ENCODE results near the gene ADGRF4. TPM values are rescaled to one million over a fixed set of nuclear protein-coding genes. Genes with fewer than 3 reads are reported as not detected.
A peak's percentile ranks its signal among the peaks of the same experiment; 100 is the strongest.
"Not testable (repeated sequence)": the region's sequence is repeated elsewhere in the genome, so short reads cannot be mapped to it uniquely, and the experiment has no call there.

Gene ADGRF4
- total and polyA plus RNA-seq, 8 donors, result 0.02 TPM; not detected in 7

DNA sequence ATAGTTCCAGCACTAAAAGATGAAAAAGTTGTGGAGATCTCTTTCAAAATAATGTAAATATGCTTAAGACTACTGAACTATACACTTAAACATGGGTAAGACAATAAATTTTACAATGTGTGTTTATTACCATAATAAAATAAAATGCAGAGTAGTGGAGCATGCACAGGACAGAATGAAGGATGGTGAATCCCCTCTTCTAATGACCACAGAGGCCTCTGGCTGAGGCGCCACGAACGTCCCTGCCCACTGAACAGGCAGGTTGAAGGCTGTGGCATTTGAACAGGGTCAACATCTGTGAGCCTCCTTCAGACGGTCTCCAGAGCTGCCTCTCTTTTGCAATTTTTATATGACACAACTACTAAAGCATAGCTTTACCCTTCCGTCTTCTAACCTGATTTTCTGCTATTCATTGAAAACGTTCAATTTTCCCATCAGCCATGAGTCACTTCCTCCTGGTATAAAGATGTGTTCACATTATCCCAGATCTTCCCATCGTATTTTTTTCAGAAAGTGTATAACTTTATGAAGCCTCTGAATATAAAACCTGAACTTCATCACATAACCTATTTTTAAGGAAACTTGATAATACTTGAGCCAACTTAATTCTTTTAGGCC lies 37.8 kb downstream of the ADGRF4 start:
- Histone ChIP-seq H3K4me3 (no peak overlapping the region), H3K27ac (no peak overlapping the region), H3K36me3 (no peaks in the 10 kb centered on the region), H3K27me3 (no peaks in the 10 kb centered on the region), H3K4me1 (no peaks in the 10 kb centered on the region), H3K9me3 (no peaks in the 10 kb centered on the region)
- FAIRE-seq (no peak), DNase-seq (no peak), ATAC-seq (no peak)
- 67 to 71% methylated on average over 7 of the region's 7 CpGs for WGBS, 2 donors
- TF ChIP-seq, protein P1, sequence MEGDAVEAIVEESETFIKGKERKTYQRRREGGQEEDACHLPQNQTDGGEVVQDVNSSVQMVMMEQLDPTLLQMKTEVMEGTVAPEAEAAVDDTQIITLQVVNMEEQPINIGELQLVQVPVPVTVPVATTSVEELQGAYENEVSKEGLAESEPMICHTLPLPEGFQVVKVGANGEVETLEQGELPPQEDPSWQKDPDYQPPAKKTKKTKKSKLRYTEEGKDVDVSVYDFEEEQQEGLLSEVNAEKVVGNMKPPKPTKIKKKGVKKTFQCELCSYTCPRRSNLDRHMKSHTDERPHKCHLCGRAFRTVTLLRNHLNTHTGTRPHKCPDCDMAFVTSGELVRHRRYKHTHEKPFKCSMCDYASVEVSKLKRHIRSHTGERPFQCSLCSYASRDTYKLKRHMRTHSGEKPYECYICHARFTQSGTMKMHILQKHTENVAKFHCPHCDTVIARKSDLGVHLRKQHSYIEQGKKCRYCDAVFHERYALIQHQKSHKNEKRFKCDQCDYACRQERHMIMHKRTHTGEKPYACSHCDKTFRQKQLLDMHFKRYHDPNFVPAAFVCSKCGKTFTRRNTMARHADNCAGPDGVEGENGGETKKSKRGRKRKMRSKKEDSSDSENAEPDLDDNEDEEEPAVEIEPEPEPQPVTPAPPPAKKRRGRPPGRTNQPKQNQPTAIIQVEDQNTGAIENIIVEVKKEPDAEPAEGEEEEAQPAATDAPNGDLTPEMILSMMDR (IDR thresholded peaks at IDR 0.05), result no peak
- intact Hi-C loops (cut with DNase I), result loop anchor here in 1 of 3 donors (10.0 kb wide), 1 partner anchor 101 kb away; no protein-coding TSS in a partner anchor

GRCh38 chr6:47737406-47737805 lies 39.0 kb downstream of the ADGRF4 start:
- intact Hi-C loops (cut with DNase I), result loop anchor here in 1 of 3 donors (10.0 kb wide), 1 partner anchor 103 kb away; no protein-coding TSS in a partner anchor
- H3K27me3 ChIP-seq, result no peaks in the 10 kb centered on the region
- 82 to 89% methylated on average over 2 of the region's 2 CpGs for WGBS, 2 donors
- no peak for DNase-seq
- no peaks in the 10 kb centered on the region for H3K9me3 ChIP-seq
- no peaks in the 10 kb centered on the region for H3K36me3 ChIP-seq
- TF ChIP-seq, protein P1 (IDR thresholded peaks at IDR 0.05), result no peak
- ATAC-seq, result no peak
- no peak overlapping the region for H3K27ac ChIP-seq
- no peak for FAIRE-seq
- H3K4me3 ChIP-seq, result no peak overlapping the region
- H3K4me1 ChIP-seq, result no peaks in the 10 kb centered on the region

DNA sequence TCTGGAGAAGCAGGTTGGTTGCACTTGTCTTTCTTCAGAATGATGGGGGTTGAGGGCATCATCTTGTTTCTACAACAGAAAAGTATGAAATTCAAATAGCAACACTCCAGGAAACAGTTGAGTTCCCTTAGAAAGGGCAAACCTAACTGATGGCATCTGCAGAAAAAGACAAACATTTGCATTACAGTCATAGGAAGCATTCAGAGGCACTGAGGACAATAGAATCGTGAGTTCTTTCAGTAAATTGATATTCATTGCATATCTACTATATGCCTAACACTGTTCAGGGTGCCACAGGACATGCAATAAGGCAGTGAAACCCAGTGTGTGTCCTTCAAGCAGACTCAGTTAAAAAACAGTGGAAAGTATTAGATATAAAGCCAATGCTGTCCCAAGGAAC lies 42.3 kb downstream of the ADGRF4 start:
- 60 to 61% methylated on average over 1 of the region's 1 CpG for WGBS, 2 donors
- no peak for FAIRE-seq
- TF ChIP-seq, protein P1 (IDR thresholded peaks at IDR 0.05), result no peak
- Histone ChIP-seq H3K27me3 (no peaks in the 10 kb centered on the region), H3K9me3 (no peaks in the 10 kb centered on the region), H3K4me1 (no peaks in the 10 kb centered on the region), H3K36me3 (no peaks in the 10 kb centered on the region), H3K27ac (no peak overlapping the region), H3K4me3 (no peak overlapping the region)
- DNase-seq, result no peak
- no peak for ATAC-seq
- intact Hi-C loops (cut with DNase I), result no loop called here

DNA sequence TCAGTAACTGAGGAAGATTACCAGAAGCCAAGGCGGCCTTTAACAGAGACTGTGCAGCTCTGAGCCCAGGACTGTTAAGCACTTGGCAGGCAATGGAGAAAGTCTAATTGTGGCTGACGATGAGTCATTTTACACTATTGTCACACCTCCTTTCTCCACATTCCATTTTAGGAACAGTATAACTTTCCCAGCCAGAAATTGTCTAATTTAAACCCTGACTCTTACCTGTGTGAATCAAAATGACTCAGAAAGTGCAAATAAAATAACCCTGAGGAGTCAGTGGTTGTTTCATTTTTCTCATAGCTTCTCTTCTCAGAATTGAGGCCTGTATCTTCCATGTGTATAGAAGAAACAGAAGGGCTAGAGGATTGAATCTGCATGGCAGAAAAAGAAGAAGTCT lies 43.4 kb downstream of the ADGRF4 start:
- Histone ChIP-seq H3K4me1 (no peaks in the 10 kb centered on the region), H3K27ac (no peak overlapping the region), H3K4me3 (no peak overlapping the region), H3K36me3 (no peaks in the 10 kb centered on the region), H3K9me3 (no peaks in the 10 kb centered on the region), H3K27me3 (no peaks in the 10 kb centered on the region)
- TF ChIP-seq, protein P1 (IDR thresholded peaks at IDR 0.05), result no peak
- peak in 3 of 4 donors; percentile 61 to 90 (median 90) for ATAC-seq
- intact Hi-C loops (cut with DNase I), result no loop called here
- FAIRE-seq, result no peak
- WGBS, 2 donors, result 58 to 77% methylated on average over 2 of the region's 2 CpGs
- no peak for DNase-seq

- Histone ChIP-seq H3K27me3 (no peaks in the 10 kb centered on the region), H3K36me3 (no peaks in the 10 kb centered on the region), H3K4me1 (no peaks in the 10 kb centered on the region), H3K9me3 (no peaks in the 10 kb centered on the region), H3K27ac (no peak overlapping the region), H3K4me3 (no peak overlapping the region)
- intact Hi-C loops (cut with DNase I), result no loop called here
- ATAC-seq (no peak), FAIRE-seq (no peak), DNase-seq (no peak)
- TF ChIP-seq, protein P1 (IDR thresholded peaks at IDR 0.05), result no peak
These were observed 45.4 kb downstream of the ADGRF4 start for GRCh38 chr6:47743744-47744143.

GRCh38 chr6:47745269-47745668 lies 46.9 kb downstream of the ADGRF4 start:
- H3K27ac ChIP-seq; H3K27me3 ChIP-seq; H3K4me3 ChIP-seq; FAIRE-seq; ATAC-seq; DNase-seq; H3K36me3 ChIP-seq; H3K9me3 ChIP-seq; H3K4me1 ChIP-seq; intact Hi-C loops (cut with DNase I): not testable (repeated sequence)
- 97 to 98% methylated on average over 3 of the region's 3 CpGs for WGBS, 2 donors

Data from pancreas (tissue), 10 donors.